Transverse colon (tissue), 4 donors: Measurements from ENCODE around the gene KIFC3. TPM values are rescaled to one million over a fixed set of nuclear protein-coding genes. Genes with fewer than 3 reads are reported as not detected.

Experiments used
- DNase-seq: peaks from one replicate; pipeline ENCODE4 v3.0.0-alpha.2; 2019
- H3K27ac ChIP-seq, 4 donors: fragments of 200-600 bp; sonication (generic); 2 replicates each; pipeline ENCODE4 v1.5.1; 2016 to 2018; ENCODE audit warnings: inconsistent platforms in 4 of 4
- H3K27me3 ChIP-seq: fragments of 200-600 bp; sonication (generic); 2 replicates; pipeline ENCODE4 v1.5.1; 2017; ENCODE audit warnings: inconsistent platforms
- H3K36me3 ChIP-seq, 4 donors: fragments of 200-600 bp; sonication (generic); 2 replicates each; pipeline ENCODE4 v1.5.1; 2017 to 2019; ENCODE audit warnings: inconsistent platforms in 4 of 4
- H3K4me1 ChIP-seq, 4 donors: fragments of 200-600 bp; sonication (generic); 2 replicates each; pipeline ENCODE4 v1.5.1; 2017 to 2020; ENCODE audit warnings: inconsistent platforms in 4 of 4
- H3K4me3 ChIP-seq, 4 donors: fragments of 200-600 bp; sonication (generic); 1 replicate in 1 of 4; 2 replicates in 3 of 4; pipeline versions ENCODE4 v1.5.1 to v1.6.1; 2017 to 2019; ENCODE audit warnings: inconsistent platforms in 4 of 4
- H3K9me3 ChIP-seq, 2 donors: fragments of 200-600 bp; sonication (generic); 2 replicates each; pipeline ENCODE4 v1.5.1; 2017 to 2019; ENCODE audit warnings: inconsistent platforms in 2 of 2
- CTCF ChIP-seq, 5 experiments: fragments of 200-600 bp in 3 of 5; fragments of 450-650 bp in 2 of 5; sonication (generic) in 3 of 5; IDR thresholded peaks; 1 replicate in 2 of 5; 2 replicates in 3 of 5; pipeline ENCODE4 v1.5.1; 2016 to 2017; ENCODE audit warnings: antibody characterized with exemption in 5 of 5, inconsistent platforms in 3 of 5, mild to moderate bottlenecking in 2 of 5, moderate library complexity in 1 of 5
- EP300 ChIP-seq: sonication (generic); formaldehyde crosslinking; IDR thresholded peaks from one replicate; pipeline ENCODE4 v1.6.1; 2017; ENCODE audit warnings: antibody characterized with exemption, low read depth
- POLR2A ChIP-seq: fragments of 450-650 bp; IDR thresholded peaks from one replicate; pipeline ENCODE4 v1.6.1; 2016; ENCODE audit warnings: antibody characterized with exemption, mild to moderate bottlenecking, moderate library complexity
- POLR2AphosphoS5 ChIP-seq, 3 donors: sonication (generic); formaldehyde crosslinking; IDR thresholded peaks; one replicate each; pipeline ENCODE4 v1.6.1; 2016; ENCODE audit warnings: antibody characterized with exemption in 3 of 3
- WGBS, 2 donors: methylation state at CpG; one replicate each; pipeline ENCODE4 v1.1.5; 2018; ENCODE audit warnings: low coverage in 1 of 2; 5-methylcytosine and 5-hydroxymethylcytosine counted together
- in situ Hi-C, 4 donors: fragments of 200-750 bp; cut with MboI; loops; one replicate each; pipeline versions ENCODE4 v1.15.0 to v1.15.1; 2017; ENCODE audit warnings: low sequenced_read_pairs in 3 of 4, low pct_ligation_motif_present in 1 of 4, low pct_unique_long_range_greater_than_20kb in 1 of 4
- intact Hi-C: fragments of 100-400 bp; cut with DNase I; formaldehyde crosslinking; loops from one replicate; pipeline ENCODE4 v1.15.1; 2023; ENCODE audit warnings: low total_unique reads
- total RNA-seq, 4 donors: library from RNA; depleted of rRNA; stranded (reverse); fragments of >200 nt; gene quantifications; one replicate each; pipeline ENCODE4 v1.1.0, GENCODE V29; 2016

KIFC3 gene
- total RNA-seq, 4 donors from 2014 or later, result 5.2 to 46.8 (median 13.5) TPM

GRCh38 chr16:57728336-57729181 lies 73.7 kb downstream of the KIFC3 start:
- Histone ChIP-seq H3K27ac (no peak overlapping the region), H3K36me3 (no peaks in the 10 kb centered on the region), H3K4me3 (no peak overlapping the region), H3K4me1 (no peaks in the 10 kb centered on the region), H3K9me3 (no peaks in the 10 kb centered on the region), H3K27me3 (no peaks in the 10 kb centered on the region)
- in situ Hi-C loops (no loop called here), intact Hi-C loops (no loop called here)
- DNase-seq, result no peak
- WGBS, 2 donors, result 79 to 89% methylated on average over 5 to 9 of the region's 14 CpGs
- TF ChIP-seq POLR2A (no peak), CTCF (IDR thresholded peaks at IDR 0.05) (no peak), EP300 (no peak), POLR2AphosphoS5 (IDR thresholded peaks at IDR 0.05) (no peak)

- in situ Hi-C loops (no loop called here), intact Hi-C loops (no loop called here)
- no peak overlapping the region for H3K4me3 ChIP-seq
- no peaks in the 10 kb centered on the region for H3K4me1 ChIP-seq
- TF ChIP-seq POLR2AphosphoS5 (IDR thresholded peaks at IDR 0.05) (no peak), CTCF (IDR thresholded peaks at IDR 0.05) (no peak), EP300 (no peak), POLR2A (no peak)
- no peak for DNase-seq
- H3K9me3 ChIP-seq, result no peaks in the 10 kb centered on the region
- H3K36me3 ChIP-seq, result no peaks in the 10 kb centered on the region
- no peaks in the 10 kb centered on the region for H3K27me3 ChIP-seq
- WGBS, 2 donors, result 73 to 80% methylated on average over 1 to 4 of the region's 4 CpGs
- no peak overlapping the region for H3K27ac ChIP-seq
Observed at GRCh38 chr16:57727610-57728009, 74.7 kb downstream of the KIFC3 start.

GRCh38 chr16:57726433-57726947 lies 75.8 kb downstream of the KIFC3 start:
- 76% methylated on average over 7 of the region's 7 CpGs; no CpG with 5 or more reads in 1 of the 2 donors for WGBS, 2 donors
- no peak for DNase-seq
- Histone ChIP-seq H3K36me3 (no peaks in the 10 kb centered on the region), H3K4me3 (no peak overlapping the region), H3K4me1 (no peaks in the 10 kb centered on the region), H3K9me3 (no peaks in the 10 kb centered on the region), H3K27ac (no peak overlapping the region), H3K27me3 (no peaks in the 10 kb centered on the region)
- intact Hi-C loops, result no loop called here
- in situ Hi-C loops, result no loop called here
- TF ChIP-seq POLR2A (no peak), CTCF (IDR thresholded peaks at IDR 0.05) (no peak), EP300 (no peak)

- DNase-seq, result no peak
- no peak overlapping the region for H3K4me3 ChIP-seq
- no peaks in the 10 kb centered on the region for H3K9me3 ChIP-seq
- H3K4me1 ChIP-seq, result no peaks in the 10 kb centered on the region
- 91% methylated on average over 30 of the region's 30 CpGs; no CpG with 5 or more reads in 1 of the 2 donors for WGBS, 2 donors
- TF ChIP-seq POLR2A (no peak), POLR2AphosphoS5 (IDR thresholded peaks at IDR 0.05) (no peak), EP300 (no peak), CTCF (IDR thresholded peaks at IDR 0.05) (no peak)
- H3K36me3 ChIP-seq, result no peaks in the 10 kb centered on the region
- H3K27ac ChIP-seq, result no peak overlapping the region
- intact Hi-C loops (no loop called here), in situ Hi-C loops (no loop called here)
- no peaks in the 10 kb centered on the region for H3K27me3 ChIP-seq
Observed at GRCh38 chr16:57725976-57726375, 76.3 kb downstream of the KIFC3 start.
